ENCODE measurements around the gene OLFML3. TPM values are rescaled to one million over a fixed set of nuclear protein-coding genes. Genes with fewer than 3 reads are reported as not detected.

Gene OLFML3
- total RNA-seq, 4 donors from 2014 or later: 3.3 to 12.0 (median 7.8) TPM

GRCh38 chr1:113980110-113980509 lies 836 bp downstream of the OLFML3 start:
- Histone ChIP-seq H3K4me3 (peak overlapping the region in 2 of 4 donors; percentile 16 to 33), H3K4me1 (peaks cover 0 to 35% (median 0%) of the 10 kb centered on the region in 4 donors), H3K9me3 (no peaks in the 10 kb centered on the region), H3K27ac (peak overlapping the region; percentile 25 to 74 (median 42)), H3K36me3 (no peaks in the 10 kb centered on the region), H3K27me3 (no peaks in the 10 kb centered on the region)
- DNase-seq: peak; percentile 31 to 58 (median 56)
- TF ChIP-seq POLR2A (IDR thresholded peaks at IDR 0.05) (no peak), CTCF (IDR thresholded peaks at IDR 0.05) (no peak)

- Histone ChIP-seq H3K36me3 (no peaks in the 10 kb centered on the region), H3K27ac (peak overlapping the region; percentile 27 to 74 (median 50)), H3K4me1 (peaks cover 0 to 27% (median 0%) of the 10 kb centered on the region in 4 donors), H3K27me3 (no peaks in the 10 kb centered on the region), H3K9me3 (no peaks in the 10 kb centered on the region), H3K4me3 (peak overlapping the region in 3 of 4 donors; percentile 7 to 26 (median 17))
- DNase-seq: peak in 1 of 3 donors; percentile 65
- TF ChIP-seq POLR2A (IDR thresholded peaks at IDR 0.05): no peak
- no peak for TF ChIP-seq CTCF (IDR thresholded peaks at IDR 0.05)
Observed at GRCh38 chr1:113981962-113982931, 3.0 kb downstream of the OLFML3 start.

GRCh38 chr1:113982949-113983348 lies 3.7 kb downstream of the OLFML3 start:
- Histone ChIP-seq H3K27ac (peak overlapping the region; percentile 17 to 74 (median 50)), H3K9me3 (no peaks in the 10 kb centered on the region), H3K4me3 (peak overlapping the region in 2 of 4 donors; percentile 17 to 26), H3K27me3 (no peaks in the 10 kb centered on the region), H3K36me3 (no peaks in the 10 kb centered on the region), H3K4me1 (peaks cover 0 to 27% (median 0%) of the 10 kb centered on the region in 4 donors)
- DNase-seq: no peak
- TF ChIP-seq CTCF (IDR thresholded peaks at IDR 0.05) (no peak), POLR2A (IDR thresholded peaks at IDR 0.05) (no peak)

- H3K4me3 ChIP-seq: peak overlapping the region in 1 of 4 donors; percentile 26
- no peaks in the 10 kb centered on the region for H3K27me3 ChIP-seq
- no peaks in the 10 kb centered on the region for H3K9me3 ChIP-seq
- TF ChIP-seq CTCF (IDR thresholded peaks at IDR 0.05) (no peak), POLR2A (IDR thresholded peaks at IDR 0.05) (no peak)
- H3K4me1 ChIP-seq: peaks cover 0 to 24% (median 0%) of the 10 kb centered on the region in 4 donors
- no peak for DNase-seq
- no peaks in the 10 kb centered on the region for H3K36me3 ChIP-seq
- peak overlapping the region; percentile 17 to 74 (median 50) for H3K27ac ChIP-seq
Observed at GRCh38 chr1:113983391-113983790, 4.1 kb downstream of the OLFML3 start.

- no peaks in the 10 kb centered on the region for H3K9me3 ChIP-seq
- no peak for DNase-seq
- H3K27me3 ChIP-seq: no peaks in the 10 kb centered on the region
- peak overlapping the region in 2 of 4 donors; percentile 51 to 74 for H3K27ac ChIP-seq
- H3K4me1 ChIP-seq: peaks cover 0 to 21% (median 0%) of the 10 kb centered on the region in 4 donors
- TF ChIP-seq POLR2A (IDR thresholded peaks at IDR 0.05) (no peak), CTCF (IDR thresholded peaks at IDR 0.05) (no peak)
- H3K36me3 ChIP-seq: no peaks in the 10 kb centered on the region
- no peak overlapping the region for H3K4me3 ChIP-seq
Observed at GRCh38 chr1:113983826-113984225, 4.6 kb downstream of the OLFML3 start.

Measured in Peyer's patch (tissue), 4 donors.